Activated T-helper 1 cell treated with anti-CD3 and anti-CD28 coated beads, Interleukin-12 subunit alpha, Interleukin-12 subunit beta, Interleukin-2, Interleukin-4 antibody, amounts not matched to agents 30 ng/mL and 10 ng/mL and 1 ng/mL, durations not matched to agents 14 hours and 24 hours and 36 hours (primary cell): ENCODE data around the gene TNFAIP8L3. TPM values are rescaled to one million over a fixed set of nuclear protein-coding genes. Genes with fewer than 3 reads are reported as not detected.

Experiments used
- DNase-seq: peaks from one replicate; pipeline ENCODE4 v3.0.0; 2021; ENCODE audit warnings: low spot score
- H3K27ac Mint-ChIP-seq: one replicate; pipeline ENCODE4 v1.8.0; 2021; ENCODE audit warnings: mild to moderate bottlenecking, mixed read lengths
- H3K27me3 Mint-ChIP-seq: one replicate; pipeline ENCODE4 v1.8.0; 2022; ENCODE audit warnings: mild to moderate bottlenecking, moderate library complexity, mixed read lengths; ENCODE audit not compliant: insufficient read depth
- H3K36me3 Mint-ChIP-seq: one replicate; pipeline ENCODE4 v1.8.0; 2021; ENCODE audit warnings: low read depth, mixed read lengths
- H3K4me1 Mint-ChIP-seq: one replicate; pipeline ENCODE4 v1.8.0; 2021; ENCODE audit warnings: low read depth, mixed read lengths
- H3K4me3 Mint-ChIP-seq: one replicate; pipeline ENCODE4 v1.8.0; 2021; ENCODE audit warnings: mild to moderate bottlenecking, moderate library complexity, mixed read lengths
- H3K9me3 Mint-ChIP-seq: one replicate; pipeline ENCODE4 v1.8.0; 2021; ENCODE audit warnings: mixed read lengths
- intact Hi-C: fragments of 100-400 bp; cut with micrococcal nuclease; formaldehyde crosslinking; loops from one replicate; pipeline ENCODE4 v1.15.1; 2024
- total RNA-seq: library from RNA; stranded (reverse); gene quantifications from 2 replicates; pipeline ENCODE4 v1.2.3, GENCODE V29; 2022

TNFAIP8L3 gene
- total RNA-seq, 1 donor from 2014 or later: 0.49 TPM

DNA sequence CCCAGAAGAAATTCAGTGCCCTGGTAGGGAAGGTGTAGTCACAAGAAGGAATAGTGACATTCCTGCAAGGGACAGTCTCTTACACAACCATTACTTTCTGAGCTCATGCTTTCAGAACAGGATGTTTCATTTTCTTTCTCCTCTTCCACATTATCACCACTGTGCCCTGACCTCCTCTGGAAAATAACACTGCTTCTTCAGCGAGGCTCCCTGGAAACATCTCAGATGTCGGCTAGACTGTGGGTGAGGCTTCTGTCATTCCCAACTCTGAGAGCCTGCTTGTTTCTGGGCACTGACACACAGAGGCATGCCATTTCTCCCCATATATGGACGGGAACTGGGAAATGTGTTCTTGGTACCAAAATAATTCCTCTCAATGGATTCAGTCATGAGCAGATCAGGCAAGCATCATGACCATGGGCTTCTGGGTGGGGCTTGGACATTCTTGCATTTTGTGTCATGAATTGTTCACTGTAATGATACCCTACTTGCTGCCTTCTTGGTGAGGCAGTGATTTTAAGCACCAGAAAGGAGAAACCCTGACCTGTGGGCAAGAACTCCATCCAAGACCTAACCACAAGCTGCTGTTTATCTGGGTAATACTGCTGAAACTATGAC, 14.3 kb upstream of the TNFAIP8L3 start:
- H3K27me3 Mint-ChIP-seq: peaks cover 16% of the 10 kb centered on the region
- H3K9me3 Mint-ChIP-seq: no peaks in the 10 kb centered on the region
- H3K27ac Mint-ChIP-seq: no peak overlapping the region
- no peak for DNase-seq
- no peaks in the 10 kb centered on the region for H3K36me3 Mint-ChIP-seq
- intact Hi-C loops: no loop called here
- H3K4me3 Mint-ChIP-seq: no peak overlapping the region
- no peaks in the 10 kb centered on the region for H3K4me1 Mint-ChIP-seq

GRCh38 chr15:51107612-51108011, 12.9 kb upstream of the TNFAIP8L3 start:
- Mint-ChIP-seq H3K36me3 (no peaks in the 10 kb centered on the region), H3K27ac (no peak overlapping the region), H3K4me1 (no peaks in the 10 kb centered on the region), H3K27me3 (peaks cover 17% of the 10 kb centered on the region), H3K9me3 (no peaks in the 10 kb centered on the region), H3K4me3 (no peak overlapping the region)
- intact Hi-C loops: no loop called here
- no peak for DNase-seq

DNA sequence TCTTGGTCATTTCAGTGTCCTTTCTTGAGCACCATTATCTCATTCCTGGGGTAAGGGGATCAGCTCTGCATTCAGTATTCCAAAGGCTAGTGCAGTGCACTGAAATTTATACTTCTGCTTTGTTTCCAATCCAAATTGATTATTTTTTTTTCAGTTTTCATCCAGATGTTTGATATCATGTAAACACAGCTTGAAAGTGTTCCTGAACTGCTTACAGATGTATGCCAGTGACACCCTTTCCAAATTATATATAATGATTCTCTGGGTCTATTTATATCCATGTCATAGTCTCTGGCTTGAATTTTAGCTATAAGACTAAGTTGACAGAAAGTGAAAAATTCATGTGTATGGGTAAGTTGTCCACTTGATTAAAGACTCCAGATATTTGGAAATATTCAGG, 11.8 kb upstream of the TNFAIP8L3 start:
- Mint-ChIP-seq H3K36me3 (no peaks in the 10 kb centered on the region), H3K4me3 (no peak overlapping the region), H3K27me3 (peaks cover 17% of the 10 kb centered on the region), H3K4me1 (no peaks in the 10 kb centered on the region), H3K27ac (no peak overlapping the region), H3K9me3 (no peaks in the 10 kb centered on the region)
- intact Hi-C loops: no loop called here
- no peak for DNase-seq

DNA sequence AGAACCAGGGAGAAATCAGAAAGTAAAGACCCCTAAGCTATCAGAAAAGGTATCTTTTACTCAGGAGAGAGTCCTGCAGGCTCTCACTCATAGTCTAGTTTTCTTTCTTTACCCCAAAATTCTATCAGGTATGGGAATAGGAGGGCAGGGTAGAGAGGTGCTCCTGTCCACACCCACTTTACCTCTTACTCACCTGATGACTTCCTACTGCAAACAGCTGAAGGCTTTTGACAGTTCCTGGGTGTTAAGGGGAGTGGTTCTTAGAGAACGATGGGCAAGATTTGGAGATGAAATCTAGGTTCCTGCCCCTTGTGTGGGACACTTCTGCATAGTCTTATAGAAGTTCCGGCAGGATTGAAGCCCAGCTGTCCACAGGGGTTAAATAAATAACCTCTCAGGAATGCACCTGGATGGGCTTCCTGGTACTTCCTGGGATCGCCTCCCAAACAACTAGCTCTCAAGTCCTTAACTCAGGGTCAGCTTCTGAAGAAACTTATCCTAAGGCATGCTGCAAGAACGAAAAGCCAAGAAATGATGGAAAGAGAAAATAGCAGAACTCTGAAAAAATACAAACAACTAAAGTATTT, 10.8 kb upstream of the TNFAIP8L3 start:
- Mint-ChIP-seq H3K4me3 (no peak overlapping the region), H3K4me1 (no peaks in the 10 kb centered on the region), H3K27me3 (peaks cover 22% of the 10 kb centered on the region), H3K9me3 (no peaks in the 10 kb centered on the region), H3K27ac (no peak overlapping the region), H3K36me3 (no peaks in the 10 kb centered on the region)
- DNase-seq: no peak
- intact Hi-C loops: no loop called here

DNA sequence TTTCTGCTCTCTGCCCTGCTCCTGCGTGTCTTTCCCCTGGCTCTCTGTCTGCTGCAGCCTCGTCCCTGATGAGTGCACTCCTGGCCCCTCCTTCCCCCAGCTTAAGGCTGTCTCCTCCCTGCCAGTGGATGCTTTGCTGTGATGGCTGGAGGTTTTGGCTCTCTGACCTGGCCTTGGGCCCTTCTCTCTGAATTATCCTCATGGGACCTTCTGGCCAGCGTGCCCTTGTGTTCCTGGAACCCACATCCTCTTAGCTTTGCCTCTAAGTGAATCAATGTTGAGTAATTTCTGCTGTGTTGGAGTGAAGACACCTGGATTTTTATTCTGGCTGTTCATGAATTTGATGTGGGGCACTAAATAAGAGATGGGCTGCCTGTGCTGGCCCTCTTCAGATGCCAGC, 9.8 kb upstream of the TNFAIP8L3 start:
- no peaks in the 10 kb centered on the region for H3K4me1 Mint-ChIP-seq
- H3K36me3 Mint-ChIP-seq: no peaks in the 10 kb centered on the region
- no peaks in the 10 kb centered on the region for H3K9me3 Mint-ChIP-seq
- H3K27me3 Mint-ChIP-seq: peaks cover 29% of the 10 kb centered on the region
- no peak overlapping the region for H3K27ac Mint-ChIP-seq
- no peak for DNase-seq
- H3K4me3 Mint-ChIP-seq: no peak overlapping the region
- intact Hi-C loops: no loop called here

GRCh38 chr15:51103330-51103729, 8.6 kb upstream of the TNFAIP8L3 start:
- intact Hi-C loops: no loop called here
- Mint-ChIP-seq H3K4me1 (no peaks in the 10 kb centered on the region), H3K27ac (no peak overlapping the region), H3K27me3 (peaks cover 31% of the 10 kb centered on the region), H3K36me3 (no peaks in the 10 kb centered on the region), H3K9me3 (no peaks in the 10 kb centered on the region), H3K4me3 (no peak overlapping the region)
- DNase-seq: no peak

- H3K27me3 Mint-ChIP-seq: peaks cover 45% of the 10 kb centered on the region
- no peak overlapping the region for H3K27ac Mint-ChIP-seq
- no peaks in the 10 kb centered on the region for H3K9me3 Mint-ChIP-seq
- no peak for DNase-seq
- H3K4me1 Mint-ChIP-seq: peaks cover 8% of the 10 kb centered on the region
- H3K4me3 Mint-ChIP-seq: no peak overlapping the region
- intact Hi-C loops: no loop called here
- H3K36me3 Mint-ChIP-seq: no peaks in the 10 kb centered on the region
Measured at GRCh38 chr15:51100785-51101489, 6.2 kb upstream of the TNFAIP8L3 start.

DNA sequence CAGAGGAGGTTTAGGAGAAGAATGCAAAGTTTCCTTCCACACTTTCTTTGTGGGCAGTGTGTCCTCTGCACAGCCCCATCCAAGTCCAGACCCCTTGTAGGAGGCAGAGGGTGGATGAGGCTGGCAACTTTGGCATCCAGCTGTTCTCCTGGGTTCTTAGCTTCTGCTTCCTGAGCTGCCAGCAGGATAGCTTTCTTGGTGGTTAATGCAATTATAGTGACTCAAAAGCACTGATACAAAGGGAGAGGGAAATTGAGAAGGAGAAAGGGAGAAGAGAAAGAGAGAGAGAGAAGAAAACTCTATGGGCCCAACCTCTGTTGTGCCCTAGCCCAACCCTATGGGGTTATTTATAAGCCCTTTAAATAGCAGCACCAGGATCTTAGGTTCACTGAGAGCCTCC, 4.5 kb upstream of the TNFAIP8L3 start:
- no peak overlapping the region for H3K4me3 Mint-ChIP-seq
- H3K27me3 Mint-ChIP-seq: peaks cover 54% of the 10 kb centered on the region
- intact Hi-C loops: no loop called here
- peaks cover 8% of the 10 kb centered on the region for H3K4me1 Mint-ChIP-seq
- no peaks in the 10 kb centered on the region for H3K36me3 Mint-ChIP-seq
- H3K9me3 Mint-ChIP-seq: no peaks in the 10 kb centered on the region
- H3K27ac Mint-ChIP-seq: no peak overlapping the region
- no peak for DNase-seq

GRCh38 chr15:51098331-51098619, 3.6 kb upstream of the TNFAIP8L3 start:
- Mint-ChIP-seq H3K36me3 (no peaks in the 10 kb centered on the region), H3K9me3 (no peaks in the 10 kb centered on the region), H3K27me3 (peaks cover 63% of the 10 kb centered on the region), H3K27ac (no peak overlapping the region), H3K4me3 (no peak overlapping the region), H3K4me1 (peaks cover 8% of the 10 kb centered on the region)
- intact Hi-C loops: no loop called here
- no peak for DNase-seq

DNA sequence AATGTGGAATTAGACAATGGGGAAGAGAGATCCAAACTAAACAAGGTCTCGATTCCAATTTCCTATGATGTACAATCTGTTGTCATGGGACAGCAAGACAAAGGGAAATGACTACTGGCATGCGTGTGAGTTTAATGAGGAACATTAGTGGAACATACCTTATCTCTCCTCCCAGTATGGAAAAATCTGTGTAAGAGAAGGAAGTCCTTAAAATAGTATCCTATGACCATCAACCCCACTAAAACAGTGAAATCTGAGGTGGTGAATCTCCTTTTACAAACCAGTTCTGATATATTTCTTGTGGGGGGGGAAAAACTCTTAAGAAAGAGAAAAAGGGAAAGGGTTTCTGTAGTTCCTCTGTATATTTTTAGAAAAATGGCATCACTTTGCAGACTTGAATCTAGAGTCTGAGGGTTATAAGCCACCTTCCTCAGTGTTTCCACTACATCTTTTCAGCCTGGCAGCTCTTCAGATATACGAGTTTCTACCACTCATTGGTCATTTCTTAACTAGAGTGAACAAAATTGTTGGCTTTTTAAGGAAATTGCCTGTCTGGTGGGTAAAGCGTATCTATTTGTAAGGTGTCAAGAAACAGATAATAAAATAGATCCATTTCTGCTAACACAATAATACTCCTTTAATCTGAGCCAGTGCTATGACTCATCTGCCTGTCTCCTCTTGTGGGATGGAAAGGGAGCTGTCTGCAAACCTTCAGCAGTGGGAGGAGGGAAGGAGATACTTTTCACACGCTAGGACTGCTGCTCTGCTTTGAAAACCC, 3.0 kb upstream of the TNFAIP8L3 start:
- Mint-ChIP-seq H3K27me3 (peaks cover 65% of the 10 kb centered on the region), H3K9me3 (no peaks in the 10 kb centered on the region), H3K4me1 (peaks cover 10% of the 10 kb centered on the region), H3K4me3 (no peak overlapping the region), H3K36me3 (no peaks in the 10 kb centered on the region), H3K27ac (no peak overlapping the region)
- DNase-seq: no peak
- intact Hi-C loops: loop anchor here (2.0 kb wide), 1 partner anchor 21 kb away; no protein-coding TSS in a partner anchor

DNA sequence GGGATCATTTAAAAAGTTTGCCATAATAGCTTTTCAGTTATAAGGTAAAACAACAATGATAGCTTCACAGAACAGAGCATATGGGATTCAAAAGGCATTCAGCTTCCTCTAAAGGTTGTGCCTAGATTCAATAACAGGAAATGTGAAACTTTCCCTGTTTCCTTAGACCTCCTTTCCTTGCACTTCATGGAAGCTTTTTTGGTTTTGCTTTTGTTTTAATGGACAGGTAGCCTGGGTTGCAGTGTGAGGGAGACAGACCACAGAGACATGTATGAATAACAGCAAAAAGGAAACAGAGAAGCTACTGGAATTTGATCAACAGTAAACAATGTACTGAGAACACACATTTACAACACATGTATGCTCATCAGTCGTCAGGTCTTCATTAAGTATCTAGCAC, 2.3 kb upstream of the TNFAIP8L3 start:
- Mint-ChIP-seq H3K4me3 (no peak overlapping the region), H3K4me1 (peaks cover 12% of the 10 kb centered on the region), H3K36me3 (no peaks in the 10 kb centered on the region), H3K27me3 (peaks cover 72% of the 10 kb centered on the region), H3K9me3 (no peaks in the 10 kb centered on the region), H3K27ac (no peak overlapping the region)
- no peak for DNase-seq
- intact Hi-C loops: loop anchor here (2.0 kb wide), 1 partner anchor 20 kb away; no protein-coding TSS in a partner anchor

- H3K27ac Mint-ChIP-seq: no peak overlapping the region
- no peak for DNase-seq
- H3K4me3 Mint-ChIP-seq: no peak overlapping the region
- H3K27me3 Mint-ChIP-seq: peaks cover 78% of the 10 kb centered on the region
- no peaks in the 10 kb centered on the region for H3K36me3 Mint-ChIP-seq
- H3K9me3 Mint-ChIP-seq: no peaks in the 10 kb centered on the region
- intact Hi-C loops: loop anchor here (2.0 kb wide), 1 partner anchor 19 kb away; no protein-coding TSS in a partner anchor
- H3K4me1 Mint-ChIP-seq: peaks cover 12% of the 10 kb centered on the region
Measured at GRCh38 chr15:51095681-51096331, 1.1 kb upstream of the TNFAIP8L3 start.
